Stimulated activated CD8-positive, alpha-beta memory T cell treated with anti-CD3 and anti-CD28 coated beads, Interleukin-7, amount 100 ng/mL, for 4 hours (primary cell): ENCODE results near the gene YWHAH.

Source experiments
- DNase-seq, 2 donors: peaks; one replicate each; pipeline ENCODE4 v3.0.0-alpha.2; 2020; ENCODE audit warnings: low read depth in 2 of 2

The YWHAH gene

GRCh38 chr22:31950226-31950625 is 5.9 kb downstream of the YWHAH start:
- no peak for DNase-seq

- no peak for DNase-seq
These were observed 7.1 kb downstream of the YWHAH start for GRCh38 chr22:31951194-31952093.

- no peak for DNase-seq
These were observed 7.7 kb downstream of the YWHAH start for GRCh38 chr22:31952094-31952401.

GRCh38 chr22:31952472-31952871 is 8.1 kb downstream of the YWHAH start:
- no peak for DNase-seq

GRCh38 chr22:31953261-31953660 is 8.9 kb downstream of the YWHAH start:
- no peak for DNase-seq

- no peak for DNase-seq
These were observed 10.5 kb downstream of the YWHAH start for GRCh38 chr22:31954535-31955523.

GRCh38 chr22:31956360-31956759 is 12.0 kb downstream of the YWHAH start:
- no peak for DNase-seq

- no peak for DNase-seq
These were observed 13.7 kb downstream of the YWHAH start for GRCh38 chr22:31957970-31958594.

GRCh38 chr22:31958625-31959239 is 14.4 kb downstream of the YWHAH start:
- no peak for DNase-seq

- DNase-seq = no peak
These were observed 16.4 kb downstream of the YWHAH start for GRCh38 chr22:31960767-31961166.

- DNase-seq = no peak
These were observed 18.2 kb downstream of the YWHAH start for GRCh38 chr22:31962387-31963125.

- DNase-seq = no peak
These were observed 23.7 kb downstream of the YWHAH start for GRCh38 chr22:31968022-31968421.

- DNase-seq = peak; percentile 28 to 45
These were observed 25.6 kb downstream of the YWHAH start for GRCh38 chr22:31969789-31970489.

GRCh38 chr22:31970490-31971444 is 26.4 kb downstream of the YWHAH start:
- peak; percentile 65 to 73 for DNase-seq

- no peak for DNase-seq
These were observed 27.8 kb downstream of the YWHAH start for GRCh38 chr22:31972180-31972579.

- no peak for DNase-seq
These were observed 29.4 kb downstream of the YWHAH start for GRCh38 chr22:31973739-31974138.

- peak; percentile 58 to 62 for DNase-seq
These were observed 33.0 kb downstream of the YWHAH start for GRCh38 chr22:31977141-31977841.

- DNase-seq = no peak
These were observed 33.6 kb downstream of the YWHAH start for GRCh38 chr22:31977939-31978338.

GRCh38 chr22:31980628-31981027 is 36.3 kb downstream of the YWHAH start:
- DNase-seq = no peak
